ENCODE data around the gene RPL35. TPM values are rescaled to one million over a fixed set of nuclear protein-coding genes. Genes with fewer than 3 reads are reported as not detected.

RPL35 gene
- total and polyA plus RNA-seq, 2 of the 8 experiments (the other 6 are each of a cell fraction or from before 2014, with no cell fraction given): 1,831 to 2,448 TPM

DNA sequence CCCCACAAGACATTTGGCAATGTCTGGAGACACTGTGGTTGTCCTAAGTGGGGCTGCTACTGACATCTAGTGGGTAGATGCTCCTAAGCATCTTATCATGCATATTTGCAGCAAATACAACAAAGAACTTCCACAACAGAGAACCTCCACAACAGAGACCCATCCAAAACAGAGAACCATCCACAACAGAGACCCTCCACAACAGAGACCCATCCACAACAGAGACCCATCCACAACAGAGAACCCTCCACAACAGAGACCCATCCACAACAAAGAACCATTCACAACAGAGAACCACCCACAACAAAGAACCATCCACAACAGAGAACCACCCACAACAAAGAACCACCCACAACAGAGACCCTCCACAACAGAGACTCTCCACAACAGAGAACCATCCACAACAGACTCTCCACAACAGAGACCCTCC, 33.0 kb upstream of the RPL35 start:
- Histone ChIP-seq H4K20me1 (replicated peaks in 1 of 2; ENCODE audit: control insufficient read depth in 1 of 2, insufficient read depth in 2 of 2, low read length in 2 of 2) (no peaks in the 10 kb centered on the region), H2BK12ac (ENCODE audit: low read depth, low read length) (no peak overlapping the region), H3K4ac (replicated peaks; ENCODE audit: insufficient read length, low read depth, low read length) (no peak overlapping the region), H3K4me3 (ENCODE audit: extremely low read depth in 1 of 4, insufficient read depth in 2 of 4, low read depth in 3 of 4, low read length in 4 of 4) (no peak overlapping the region), H3K23ac (ENCODE audit: insufficient read length) (no peak overlapping the region), H2BK15ac (ENCODE audit: low read length) (no peak overlapping the region), H2AK5ac (ENCODE audit: low read depth, low read length) (no peak overlapping the region), H2BK20ac (ENCODE audit: low read length) (no peak overlapping the region), H3K23me2 (ENCODE audit: low read depth, low read length) (no peaks in the 10 kb centered on the region), H2AFZ (ENCODE audit: low read length) (no peak overlapping the region), H3K4me1 (replicated peaks in 1 of 4; ENCODE audit: control insufficient read depth in 3 of 4, insufficient read depth in 4 of 4, low read length in 3 of 4) (no peaks in the 10 kb centered on the region), H3K9ac (replicated peaks in 1 of 4; ENCODE audit: extremely low read depth in 1 of 4, low read depth in 3 of 4, low read length in 3 of 4) (no peak overlapping the region), H4K8ac (ENCODE audit: extremely low read depth, insufficient read depth, low read length) (no peak overlapping the region), H3K56ac (replicated peaks; ENCODE audit: insufficient read length, low read depth, low read length) (no peak overlapping the region), H3K18ac (ENCODE audit: extremely low read depth, low read length) (no peak overlapping the region), H4K5ac (ENCODE audit: insufficient read length, low read depth, low read length) (no peak overlapping the region), H3K27ac (ENCODE audit: low read depth, low read length) (no peak overlapping the region), H3K36me3 (ENCODE audit: control insufficient read depth in 2 of 4, insufficient read depth in 4 of 4, low read length in 3 of 4) (peaks cover 0 to 6% (median 0%) of the 10 kb centered on the region in 4 experiments; a peak in 3 of 8 replicates), H2BK5ac (ENCODE audit: low read depth, low read length) (no peak overlapping the region), H3K27me3 (replicated peaks in 1 of 4; ENCODE audit: control insufficient read depth in 3 of 4, extremely low read depth in 1 of 4, insufficient read depth in 3 of 4, low read length in 3 of 4) (no peaks in the 10 kb centered on the region), H4K91ac (replicated peaks; ENCODE audit: insufficient read length, low read length) (no peak overlapping the region), H3K14ac (ENCODE audit: insufficient read length) (no peak overlapping the region), H2BK120ac (replicated peaks; ENCODE audit: low read depth, low read length) (no peak overlapping the region), H3K9me3 (ENCODE audit: insufficient read depth in 2 of 2, low read depth in 1 of 2, low read length in 1 of 2) (no peaks in the 10 kb centered on the region), H3K79me1 (ENCODE audit: low read depth, low read length) (no peaks in the 10 kb centered on the region), H3K79me2 (ENCODE audit: control insufficient read depth in 1 of 2, insufficient read depth in 2 of 2, low read length in 2 of 2) (no peaks in the 10 kb centered on the region), H3K4me2 (ENCODE audit: insufficient read depth in 1 of 2, low read depth in 2 of 2, low read length in 2 of 2) (no peak overlapping the region)
- FAIRE-seq (peak; percentile 65), DNase-seq (ENCODE audit: low read depth in 1 of 2, low spot score in 2 of 2) (no peak)
- TF ChIP-seq RAD21 (IDR thresholded peaks at IDR 0.05 in 1 of 2, conservative IDR thresholded peaks at IDR 0.05 in 1 of 2; ENCODE audit: low read depth in 2 of 2, low read length in 2 of 2) (peak; percentile 69 to 85), CHD1 (IDR thresholded peaks at IDR 0.05; ENCODE audit: low read depth, low read length) (no peak), EZH2 (IDR thresholded peaks at IDR 0.05; ENCODE audit: low read depth, low read length, severe bottlenecking) (no peak), CEBPB (IDR thresholded peaks at IDR 0.05; ENCODE audit: low read depth, low read length) (peak; percentile 65; the same call in 1 of the 2 replicates), BACH1 (IDR thresholded peaks at IDR 0.05; ENCODE audit: low read length) (no peak)
- TF ChIP-seq, protein P1, sequence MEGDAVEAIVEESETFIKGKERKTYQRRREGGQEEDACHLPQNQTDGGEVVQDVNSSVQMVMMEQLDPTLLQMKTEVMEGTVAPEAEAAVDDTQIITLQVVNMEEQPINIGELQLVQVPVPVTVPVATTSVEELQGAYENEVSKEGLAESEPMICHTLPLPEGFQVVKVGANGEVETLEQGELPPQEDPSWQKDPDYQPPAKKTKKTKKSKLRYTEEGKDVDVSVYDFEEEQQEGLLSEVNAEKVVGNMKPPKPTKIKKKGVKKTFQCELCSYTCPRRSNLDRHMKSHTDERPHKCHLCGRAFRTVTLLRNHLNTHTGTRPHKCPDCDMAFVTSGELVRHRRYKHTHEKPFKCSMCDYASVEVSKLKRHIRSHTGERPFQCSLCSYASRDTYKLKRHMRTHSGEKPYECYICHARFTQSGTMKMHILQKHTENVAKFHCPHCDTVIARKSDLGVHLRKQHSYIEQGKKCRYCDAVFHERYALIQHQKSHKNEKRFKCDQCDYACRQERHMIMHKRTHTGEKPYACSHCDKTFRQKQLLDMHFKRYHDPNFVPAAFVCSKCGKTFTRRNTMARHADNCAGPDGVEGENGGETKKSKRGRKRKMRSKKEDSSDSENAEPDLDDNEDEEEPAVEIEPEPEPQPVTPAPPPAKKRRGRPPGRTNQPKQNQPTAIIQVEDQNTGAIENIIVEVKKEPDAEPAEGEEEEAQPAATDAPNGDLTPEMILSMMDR (IDR thresholded peaks at IDR 0.05; ENCODE audit: control extremely low read depth in 1 of 3, insufficient read depth in 1 of 3, low read depth in 1 of 3, low read length in 3 of 3): peak in 2 of 3 experiments; percentile 60 to 67; a peak in 3 of 4 replicates
- ChIA-PET POLR2A (ENCODE audit: partially characterized antibody) (interaction anchor here (2.0 to 31.1 kb wide), 2 partner anchors 14 to 32 kb away, joined by 7 to 573 read pairs; partner anchors contain the start of genes ARPC5L, RPL35 and WDR38), CTCF (ENCODE audit: partially characterized antibody) (interaction anchor here (0.8 to 4.5 kb wide), 17 partner anchors 10 to 237 kb away, joined by 3 to 55 read pairs (median 6); partner anchors contain the start of genes OLFML2A, RPL35 and WDR38)
